ENCODE results near the gene AK8.
"Not testable (repeated sequence)": the region's sequence is repeated elsewhere in the genome, so short reads cannot be mapped to it uniquely, and the experiment has no call there.

AK8 gene

GRCh38 chr9:132742821-132743311, 135.2 kb downstream of the AK8 start:
- no peak for DNase-seq (ENCODE audit: low read depth in 2 of 2)

DNA sequence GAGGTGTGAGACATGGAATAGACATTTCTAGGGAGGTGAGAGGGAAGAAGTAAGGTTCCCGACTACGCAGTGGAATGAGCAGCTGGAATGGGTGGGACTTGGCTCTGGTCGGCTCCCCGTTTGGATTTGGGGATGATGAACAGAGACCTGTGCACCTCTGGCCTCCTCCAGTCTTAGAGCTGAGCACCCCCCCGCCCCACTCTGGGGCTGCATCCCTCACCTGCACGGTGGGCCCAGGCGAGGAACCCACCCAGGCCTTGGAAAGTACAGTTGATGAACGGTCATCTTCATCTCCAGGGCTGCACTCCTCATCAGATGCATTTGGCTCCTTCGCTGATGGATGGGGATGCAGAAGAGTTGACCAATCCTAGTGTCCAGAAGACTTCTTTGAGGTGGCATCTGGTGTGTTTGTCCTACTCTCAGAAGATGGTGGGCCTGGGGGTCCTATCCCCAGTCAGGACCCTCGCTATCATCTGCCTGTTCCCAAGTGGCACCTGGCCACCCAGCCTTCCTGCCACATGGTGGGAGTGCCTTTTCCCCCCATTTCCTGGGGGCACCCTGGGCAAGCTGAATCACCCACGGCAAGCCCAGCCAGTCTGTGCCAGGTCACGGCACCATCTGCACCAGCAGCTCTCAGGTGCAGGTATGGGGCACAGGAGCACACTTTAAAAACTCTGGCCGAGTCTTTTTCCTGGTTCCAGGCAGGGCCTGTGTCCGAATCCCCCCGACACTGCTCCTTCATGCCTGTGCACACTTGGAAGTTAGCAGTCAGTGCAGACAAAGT, 137.4 kb downstream of the AK8 start:
- DNase-seq (ENCODE audit: low read depth in 2 of 2): no peak

DNA sequence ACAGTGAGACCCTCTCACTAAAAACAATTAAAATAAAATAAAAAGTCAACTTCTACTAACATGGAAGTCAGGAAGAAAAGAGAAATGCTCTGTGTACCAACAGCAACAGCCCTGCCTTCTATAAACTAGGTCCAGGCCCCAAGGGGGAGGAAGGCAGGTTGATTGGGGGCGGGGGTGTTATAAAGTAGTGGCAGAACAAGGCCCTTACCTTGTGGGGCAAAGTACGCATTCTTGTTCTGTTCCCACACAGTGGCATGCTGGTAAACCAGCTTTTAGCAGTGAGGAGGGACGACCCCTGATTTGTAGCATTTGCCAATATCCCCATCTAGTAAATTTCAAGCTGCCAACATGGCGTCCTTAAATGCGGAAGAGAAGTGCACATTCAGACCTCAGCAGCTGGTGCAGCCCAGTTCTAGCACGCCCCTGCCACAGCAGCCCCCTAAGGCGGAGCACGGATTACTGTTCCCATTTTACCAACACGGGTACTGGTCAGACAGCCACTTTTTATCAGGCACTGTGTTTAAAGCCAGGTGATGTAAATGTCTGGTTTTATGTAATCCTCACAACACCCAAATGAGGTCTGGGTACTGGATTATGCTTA, 138.3 kb downstream of the AK8 start:
- no peak for DNase-seq (ENCODE audit: low read depth in 2 of 2)

GRCh38 chr9:132733260-132733815, 144.7 kb downstream of the AK8 start:
- DNase-seq (ENCODE audit: low read depth in 2 of 2): peak in 1 of 2 experiments; percentile 1

DNA sequence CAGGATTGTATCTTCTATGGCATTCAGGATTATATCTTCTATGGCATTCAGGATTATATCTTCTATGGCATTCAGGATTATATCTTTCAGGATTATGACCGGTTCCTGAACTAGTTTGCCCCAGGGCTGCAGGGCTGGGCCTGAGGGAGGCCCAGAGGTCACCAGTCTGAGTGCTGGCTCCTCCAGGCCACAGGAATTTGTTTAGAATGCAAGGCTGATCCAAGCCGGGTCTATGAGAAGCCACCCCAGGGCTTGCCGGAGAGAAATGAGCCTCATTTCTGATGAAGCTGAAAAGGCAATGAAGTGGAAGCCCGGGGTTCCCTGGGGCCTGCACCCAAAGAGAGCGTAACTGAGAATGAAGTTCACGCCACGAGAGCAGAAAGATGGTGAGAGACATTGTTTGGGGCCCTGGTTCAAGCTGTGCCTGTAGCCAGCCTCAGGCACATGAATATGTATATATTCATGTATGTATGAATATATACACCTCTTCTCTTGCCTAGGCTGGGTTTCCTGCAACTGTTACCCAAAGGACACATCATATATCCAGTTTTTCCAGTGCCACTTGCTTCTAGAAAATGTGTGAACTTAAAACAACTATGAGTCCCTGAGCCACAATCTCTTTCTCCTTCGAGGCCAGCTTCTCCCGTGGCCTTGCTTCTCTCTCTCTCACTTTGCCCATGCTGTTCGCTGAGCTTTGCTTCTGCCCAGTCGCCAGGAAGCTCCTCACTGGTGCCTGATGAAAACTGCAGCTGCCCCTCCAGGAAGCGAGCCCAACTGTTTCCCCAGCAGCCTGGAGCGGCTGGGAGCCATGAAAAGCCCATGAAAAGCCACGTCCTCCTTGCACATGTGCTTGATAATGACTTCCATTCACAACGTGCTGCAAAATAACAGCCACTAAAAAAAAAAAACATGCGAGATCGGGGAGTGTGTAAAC, 145.5 kb downstream of the AK8 start:
- DNase-seq (ENCODE audit: low read depth in 2 of 2): no peak

GRCh38 chr9:132731230-132731629, 146.9 kb downstream of the AK8 start:
- no peak for DNase-seq (ENCODE audit: low read depth in 2 of 2)

DNA sequence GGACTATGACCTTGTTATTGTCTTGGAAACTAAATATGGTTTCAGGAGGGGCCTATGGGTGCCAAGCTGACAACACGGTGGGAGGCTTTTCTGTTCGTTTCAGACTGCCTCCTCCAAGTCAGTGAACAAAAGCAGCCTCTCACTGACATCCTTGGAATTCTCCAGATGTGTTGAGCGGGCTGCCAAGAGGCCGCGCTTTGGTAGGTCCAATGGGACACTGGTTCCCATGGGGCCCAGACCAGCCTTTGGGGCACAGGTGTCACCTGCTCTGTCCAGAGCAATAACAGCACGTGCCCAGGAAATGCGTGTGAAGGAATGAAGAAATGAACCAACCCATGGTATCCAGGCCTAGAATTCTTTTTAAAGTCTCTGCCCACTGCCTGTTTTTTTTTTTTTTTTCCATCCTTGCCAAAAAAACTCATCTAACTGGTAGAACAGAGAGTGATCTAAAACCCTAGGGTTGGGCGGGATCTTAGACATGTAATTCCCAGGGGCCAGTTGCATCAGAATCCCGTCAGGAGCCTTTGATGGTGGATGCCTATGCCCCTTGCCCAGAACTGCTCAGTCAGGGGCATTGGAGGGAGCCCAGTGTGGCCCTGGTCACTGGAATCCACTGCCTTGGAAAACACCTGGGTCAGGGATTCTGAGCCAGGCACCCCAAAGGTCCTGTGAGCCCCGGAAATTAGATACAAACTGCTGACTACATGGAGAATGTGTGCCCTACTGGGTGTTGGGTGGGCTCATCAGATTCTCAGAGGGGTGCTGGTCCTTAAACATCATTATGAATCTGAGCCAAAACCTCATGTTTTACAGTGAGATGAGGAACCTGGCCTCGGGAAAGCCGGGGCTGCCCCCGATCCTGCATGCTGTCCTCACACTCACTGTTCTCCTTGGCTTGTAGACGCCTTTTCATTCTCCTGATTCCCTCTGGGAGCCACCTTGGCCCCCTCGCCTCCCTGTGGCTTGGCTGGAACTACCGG, 147.7 kb downstream of the AK8 start:
- no peak for DNase-seq (ENCODE audit: low read depth in 2 of 2)

DNA sequence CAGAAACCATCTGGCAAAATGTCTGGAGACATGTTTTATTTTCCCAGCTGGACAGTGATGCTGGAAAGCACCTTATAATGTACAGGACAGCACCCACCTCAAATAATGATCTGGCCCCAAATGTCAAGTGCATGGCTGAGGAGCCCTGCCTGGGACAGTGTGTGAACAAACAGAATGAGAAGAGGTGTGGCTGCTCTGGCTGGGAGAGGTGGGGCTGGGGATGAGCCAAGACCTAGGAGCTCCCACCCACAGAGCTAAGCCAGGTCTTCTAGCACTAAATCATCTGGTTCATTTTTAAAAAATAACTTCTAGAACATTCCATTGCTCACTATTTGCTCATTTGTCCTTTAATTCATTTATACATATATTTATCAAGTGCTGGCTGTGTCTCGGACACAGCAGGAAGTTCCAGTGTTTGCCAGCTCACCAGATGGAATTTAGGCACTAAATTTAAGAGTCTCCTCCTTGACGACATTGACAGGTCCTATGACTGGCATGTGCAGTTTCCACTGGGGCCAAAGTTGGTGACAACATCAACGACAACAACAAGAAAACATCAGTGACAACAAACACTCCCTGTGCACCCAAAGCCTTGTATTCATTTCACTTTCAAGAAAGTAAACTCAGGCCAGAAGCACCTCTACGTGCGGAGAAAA, 148.7 kb downstream of the AK8 start:
- DNase-seq (ENCODE audit: low read depth in 2 of 2): no peak

GRCh38 chr9:132728497-132728896, 149.6 kb downstream of the AK8 start:
- DNase-seq (ENCODE audit: low read depth in 2 of 2): no peak

DNA sequence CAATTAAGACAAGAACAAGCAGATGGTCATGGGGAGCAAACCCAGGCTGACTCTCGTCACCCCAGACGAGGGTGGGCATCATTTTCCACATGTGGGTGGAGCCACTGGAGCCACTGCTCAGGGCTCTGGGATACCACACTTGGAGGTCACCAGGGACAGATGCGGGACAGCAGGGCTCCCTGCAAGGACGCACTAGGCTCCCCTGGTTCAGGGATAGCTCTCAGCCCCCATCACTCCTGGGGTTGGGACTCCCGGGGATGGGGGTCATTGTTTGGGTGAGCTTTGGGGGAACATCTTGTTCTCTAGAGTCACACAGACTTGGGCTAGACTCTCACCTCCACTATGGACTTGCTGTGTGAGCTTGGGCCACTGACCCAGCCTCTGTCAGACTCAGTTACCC, 150.0 kb downstream of the AK8 start:
- DNase-seq (ENCODE audit: low read depth in 2 of 2): no peak

DNA sequence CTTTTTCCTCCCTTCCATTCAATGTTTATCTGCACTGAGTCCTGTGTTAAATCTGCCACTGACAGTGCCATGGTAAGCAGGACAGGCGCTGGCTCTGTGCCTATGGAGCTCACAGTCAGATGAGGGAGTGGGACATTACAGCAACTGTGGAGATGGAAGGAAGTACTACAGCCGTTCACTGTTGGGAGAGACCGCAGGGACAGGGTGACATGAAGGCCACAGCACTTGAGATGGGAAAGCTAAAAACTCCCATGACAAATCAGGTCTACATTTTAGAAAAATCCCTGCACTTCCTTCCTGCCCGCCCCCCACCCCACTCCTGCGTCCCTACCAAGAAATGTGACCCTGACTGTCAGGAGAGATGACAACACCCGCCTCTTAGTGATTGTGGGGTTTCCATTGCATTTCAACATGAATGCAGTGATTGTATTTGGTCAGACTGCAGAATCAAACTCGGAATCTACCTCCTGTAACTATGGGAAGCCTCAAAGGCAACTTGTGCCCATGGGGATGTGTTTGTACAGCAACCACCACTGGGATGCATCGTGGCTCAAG, 151.4 kb downstream of the AK8 start:
- DNase-seq (ENCODE audit: low read depth in 2 of 2): no peak

GRCh38 chr9:132725306-132725705, 152.8 kb downstream of the AK8 start:
- DNase-seq (ENCODE audit: low read depth in 2 of 2): no peak

- no peak for DNase-seq (ENCODE audit: low read depth in 2 of 2)
These were observed 154.3 kb downstream of the AK8 start for GRCh38 chr9:132723809-132724208.

- no peak for DNase-seq (ENCODE audit: low read depth in 2 of 2)
These were observed 155.5 kb downstream of the AK8 start for GRCh38 chr9:132722564-132723065.

GRCh38 chr9:132721661-132722060, 156.4 kb downstream of the AK8 start:
- DNase-seq (ENCODE audit: low read depth in 2 of 2): no peak

DNA sequence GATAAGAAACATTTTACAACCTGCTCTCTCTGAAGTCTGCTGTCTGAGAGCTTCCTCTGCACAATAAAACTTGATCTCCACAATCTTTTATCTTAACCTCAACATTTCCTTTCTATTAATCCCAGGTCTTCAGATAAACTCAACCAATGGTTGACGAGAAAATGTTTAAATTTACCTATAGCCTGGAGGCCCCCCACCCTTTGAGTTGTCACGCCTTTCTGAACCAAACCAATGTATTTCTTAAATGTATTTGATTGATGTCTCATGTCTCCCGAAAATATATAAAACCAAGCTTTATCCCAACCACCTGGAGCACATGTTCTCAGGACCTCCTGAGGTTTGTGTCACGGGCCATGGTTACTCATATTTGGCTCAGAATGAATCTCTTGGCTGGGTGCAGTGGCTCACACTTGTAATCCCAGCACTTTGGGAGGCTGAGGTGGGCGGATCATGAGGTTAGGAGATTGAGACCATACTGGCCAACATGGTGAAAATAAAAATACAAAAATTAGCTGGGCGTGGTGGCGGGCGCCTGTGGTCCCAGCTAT, 159.6 kb downstream of the AK8 start:
- not testable (repeated sequence) for DNase-seq (ENCODE audit: low read depth in 2 of 2)

GRCh38 chr9:132717326-132717945, 160.6 kb downstream of the AK8 start:
- DNase-seq (ENCODE audit: low read depth in 2 of 2): no peak

- no peak for DNase-seq (ENCODE audit: low read depth in 2 of 2)
These were observed 162.1 kb downstream of the AK8 start for GRCh38 chr9:132716007-132716406.

DNA sequence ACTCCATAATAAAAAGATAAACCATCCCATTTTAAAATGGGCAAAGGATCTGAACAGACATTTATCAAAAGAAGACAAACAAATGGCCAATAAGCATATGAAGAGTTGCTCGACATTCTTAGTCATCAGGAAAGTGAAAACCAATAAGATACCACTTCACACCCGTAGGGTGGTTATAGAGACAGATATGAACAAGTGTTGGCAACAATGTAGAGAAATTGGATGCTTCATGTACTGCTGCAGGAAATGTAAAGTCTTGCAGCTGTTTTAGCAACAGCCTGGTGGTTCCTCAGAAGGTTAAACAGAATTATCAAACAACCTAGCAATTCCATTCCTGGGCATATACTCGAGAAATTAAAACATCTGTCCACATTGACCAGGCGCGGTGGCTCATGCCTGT, 165.3 kb downstream of the AK8 start:
- no peak for DNase-seq (ENCODE audit: low read depth in 2 of 2)
